Measurements from ENCODE around the gene USP15.

The USP15 gene

GRCh38 chr12:62291864-62292760 is 31.9 kb downstream of the USP15 start:
- H3K4me3 ChIP-seq (ENCODE audit: low read length): no peak overlapping the region
- TF ChIP-seq CTCF (conservative IDR thresholded peaks at IDR 0.05; ENCODE audit: low read length): no peak
- no peak for DNase-seq (ENCODE audit: low read depth)

- no peak for TF ChIP-seq CTCF (conservative IDR thresholded peaks at IDR 0.05; ENCODE audit: low read length)
- DNase-seq (ENCODE audit: low read depth): no peak
These were observed 32.6 kb downstream of the USP15 start for GRCh38 chr12:62292761-62293344.

GRCh38 chr12:62294378-62294777 is 34.2 kb downstream of the USP15 start:
- DNase-seq (ENCODE audit: low read depth): no peak
- no peak overlapping the region for H3K4me3 ChIP-seq (ENCODE audit: low read length)
- TF ChIP-seq CTCF (conservative IDR thresholded peaks at IDR 0.05; ENCODE audit: low read length): no peak

More at GRCh38 chr12:62292761-62293344, 32.6 kb downstream of the USP15 start:
- H3K4me3 ChIP-seq (ENCODE audit: low read length): no peak overlapping the region

GRCh38 chr12:62296001-62296400 is 35.8 kb downstream of the USP15 start:
- no peak for TF ChIP-seq CTCF (conservative IDR thresholded peaks at IDR 0.05; ENCODE audit: low read length)
- H3K4me3 ChIP-seq (ENCODE audit: low read length): no peak overlapping the region
- DNase-seq (ENCODE audit: low read depth): no peak

GRCh38 chr12:62297321-62297720 is 37.1 kb downstream of the USP15 start:
- no peak for TF ChIP-seq CTCF (conservative IDR thresholded peaks at IDR 0.05; ENCODE audit: low read length)
- no peak for DNase-seq (ENCODE audit: low read depth)

GRCh38 chr12:62299617-62300016 is 39.4 kb downstream of the USP15 start:
- no peak overlapping the region for H3K4me3 ChIP-seq (ENCODE audit: low read length)
- no peak for DNase-seq (ENCODE audit: low read depth)
- TF ChIP-seq CTCF (conservative IDR thresholded peaks at IDR 0.05; ENCODE audit: low read length): no peak

More at GRCh38 chr12:62297321-62297720, 37.1 kb downstream of the USP15 start:
- no peak overlapping the region for H3K4me3 ChIP-seq (ENCODE audit: low read length)
